ENCODE measurements around the gene CD59. TPM values are rescaled to one million over a fixed set of nuclear protein-coding genes. Genes with fewer than 3 reads are reported as not detected.
A peak's percentile ranks its signal among the peaks of the same experiment; 100 is the strongest.

The CD59 gene
- total and polyA plus RNA-seq, 7 donors: 54.1 to 210 (median 174) TPM

GRCh38 chr11:33690290-33691065 is 45.7 kb downstream of the CD59 start:
- H3K9me3 ChIP-seq: no peaks in the 10 kb centered on the region
- H3K4me1 ChIP-seq: peaks cover 0 to 25% (median 22%) of the 10 kb centered on the region in 4 donors
- H3K27ac ChIP-seq: peak overlapping the region; percentile 72 to 76 (median 73)
- peak; percentile 89 for DNase-seq
- no peaks in the 10 kb centered on the region for H3K27me3 ChIP-seq
- intact Hi-C loops (cut with DNase I): loop anchor here (5.0 kb wide), 1 partner anchor 42 kb away; no protein-coding TSS in a partner anchor
- no peak overlapping the region for H3K4me3 ChIP-seq
- no peaks in the 10 kb centered on the region for H3K36me3 ChIP-seq
- peak in 2 of 4 donors; percentile 17 to 54 for TF ChIP-seq EP300 (IDR thresholded peaks at IDR 0.05)
- TF ChIP-seq POLR2A (IDR thresholded peaks at IDR 0.05): no peak
- TF ChIP-seq POLR2AphosphoS5 (IDR thresholded peaks at IDR 0.05): peak in 2 of 4 donors; percentile 15 to 73
- WGBS, 2 donors: 35 to 53% methylated on average over 8 of the region's 8 CpGs

GRCh38 chr11:33689501-33689900 is 46.7 kb downstream of the CD59 start:
- intact Hi-C loops (cut with DNase I): loop anchor here (5.0 kb wide), 1 partner anchor 327 kb away; no protein-coding TSS in a partner anchor
- TF ChIP-seq POLR2A (IDR thresholded peaks at IDR 0.05): no peak
- TF ChIP-seq POLR2AphosphoS5 (IDR thresholded peaks at IDR 0.05): no peak
- no peak for TF ChIP-seq CTCF (IDR thresholded peaks at IDR 0.05)
- TF ChIP-seq EP300 (IDR thresholded peaks at IDR 0.05): no peak
- WGBS, 2 donors: 87 to 97% methylated on average over 8 of the region's 8 CpGs
- no peaks in the 10 kb centered on the region for H3K9me3 ChIP-seq
- H3K36me3 ChIP-seq: no peaks in the 10 kb centered on the region
- peaks cover 0 to 25% (median 22%) of the 10 kb centered on the region in 4 donors for H3K4me1 ChIP-seq
- DNase-seq: no peak
- no peak overlapping the region for H3K4me3 ChIP-seq
- peak overlapping the region; percentile 72 to 76 (median 73) for H3K27ac ChIP-seq
- no peaks in the 10 kb centered on the region for H3K27me3 ChIP-seq

- H3K9me3 ChIP-seq: no peaks in the 10 kb centered on the region
- H3K4me1 ChIP-seq: peaks cover 0 to 25% (median 22%) of the 10 kb centered on the region in 4 donors
- H3K27me3 ChIP-seq: no peaks in the 10 kb centered on the region
- intact Hi-C loops (cut with DNase I): loop anchor here (5.0 kb wide), 1 partner anchor 327 kb away; no protein-coding TSS in a partner anchor
- TF ChIP-seq CTCF (IDR thresholded peaks at IDR 0.05): no peak
- no peak for TF ChIP-seq POLR2A (IDR thresholded peaks at IDR 0.05)
- peak overlapping the region in 1 of 4 donors; percentile 76 for H3K27ac ChIP-seq
- WGBS, 2 donors: 69 to 82% methylated on average over 4 of the region's 4 CpGs
- H3K36me3 ChIP-seq: no peaks in the 10 kb centered on the region
- no peak overlapping the region for H3K4me3 ChIP-seq
- DNase-seq: no peak
Observed at GRCh38 chr11:33689085-33689484, 47.1 kb downstream of the CD59 start.

- DNase-seq: no peak
- WGBS, 2 donors: 53 to 63% methylated on average over 2 of the region's 2 CpGs
- H3K4me3 ChIP-seq: no peak overlapping the region
- no peaks in the 10 kb centered on the region for H3K36me3 ChIP-seq
- peaks cover 0 to 4% (median 0%) of the 10 kb centered on the region in 3 donors for H3K27me3 ChIP-seq
- H3K4me1 ChIP-seq: peaks cover 0 to 24% (median 20%) of the 10 kb centered on the region in 4 donors
- intact Hi-C loops (cut with DNase I): loop anchor here (5.0 kb wide), 1 partner anchor 326 kb away; no protein-coding TSS in a partner anchor
- TF ChIP-seq CTCF (IDR thresholded peaks at IDR 0.05) (peak in 2 of 4 experiments; percentile 38 to 46), POLR2AphosphoS5 (IDR thresholded peaks at IDR 0.05) (no peak)
- H3K27ac ChIP-seq: no peak overlapping the region
- no peaks in the 10 kb centered on the region for H3K9me3 ChIP-seq
Observed at GRCh38 chr11:33687733-33688479, 48.3 kb downstream of the CD59 start.

GRCh38 chr11:33685082-33685481 is 51.1 kb downstream of the CD59 start:
- intact Hi-C loops (cut with DNase I): loop anchor here (5.0 kb wide), 1 partner anchor 323 kb away; no protein-coding TSS in a partner anchor
- H3K4me1 ChIP-seq: no peaks in the 10 kb centered on the region
- peaks cover 0 to 4% (median 0%) of the 10 kb centered on the region in 3 donors for H3K27me3 ChIP-seq
- H3K27ac ChIP-seq: no peak overlapping the region
- no peak for DNase-seq
- H3K9me3 ChIP-seq: no peaks in the 10 kb centered on the region
- no peak for TF ChIP-seq CTCF (IDR thresholded peaks at IDR 0.05)
- no peak for TF ChIP-seq POLR2A (IDR thresholded peaks at IDR 0.05)
- TF ChIP-seq POLR2AphosphoS5 (IDR thresholded peaks at IDR 0.05): no peak
- TF ChIP-seq EP300 (IDR thresholded peaks at IDR 0.05): no peak
- no peaks in the 10 kb centered on the region for H3K36me3 ChIP-seq
- H3K4me3 ChIP-seq: no peak overlapping the region
- WGBS, 2 donors: 66 to 69% methylated on average over 3 of the region's 3 CpGs
